GM21360 (cell line): Measurements from ENCODE around the gene UNC13C.

Experiments used
- ATAC-seq: cut with Tn5 transposase; IDR thresholded peaks from one replicate; pipeline ENCODE4 v1.9.1; 2021; ENCODE audit warnings: mild to moderate bottlenecking, moderate library complexity; ENCODE audit not compliant: unreplicated experiment

The UNC13C gene

DNA sequence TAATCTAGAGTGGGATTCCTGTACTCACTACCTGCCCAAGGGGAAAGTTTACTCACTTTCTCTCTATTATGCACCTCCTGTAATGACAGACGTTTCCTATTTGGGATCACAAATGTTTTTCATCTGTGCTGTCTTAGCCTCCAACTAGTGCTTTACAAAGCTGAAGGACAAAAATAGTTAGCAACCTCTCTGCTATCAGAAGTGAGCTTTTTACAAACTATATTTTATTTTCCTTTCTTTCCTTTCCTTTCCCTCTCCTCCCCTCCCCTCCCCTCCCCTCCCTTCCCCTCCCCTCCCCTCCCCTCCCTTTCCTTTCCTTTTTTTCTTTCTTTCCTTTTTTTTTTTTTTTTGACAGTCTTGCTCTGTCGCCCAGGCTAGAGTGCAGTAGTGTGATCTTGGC, 130.8 kb downstream of the UNC13C start:
- ATAC-seq, result no peak

DNA sequence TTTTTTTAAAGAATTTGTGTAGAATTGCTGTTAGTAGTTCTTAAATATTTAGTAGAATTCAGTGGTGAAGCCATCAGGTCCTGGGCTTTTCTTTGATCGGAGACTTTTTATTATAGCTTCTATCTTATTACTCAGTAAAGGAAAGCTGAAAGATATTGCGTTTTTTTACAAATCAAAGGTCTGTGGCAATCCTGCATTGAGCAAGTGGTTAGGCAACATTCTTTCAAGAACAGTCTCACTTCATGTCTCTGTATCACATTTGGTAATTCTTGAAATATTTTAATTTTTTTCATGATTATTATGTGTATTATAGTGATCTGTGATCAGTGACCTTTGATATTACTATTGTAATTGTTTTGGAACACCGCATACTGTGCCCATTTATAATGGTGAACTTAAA, 140.8 kb downstream of the UNC13C start:
- ATAC-seq, result no peak

DNA sequence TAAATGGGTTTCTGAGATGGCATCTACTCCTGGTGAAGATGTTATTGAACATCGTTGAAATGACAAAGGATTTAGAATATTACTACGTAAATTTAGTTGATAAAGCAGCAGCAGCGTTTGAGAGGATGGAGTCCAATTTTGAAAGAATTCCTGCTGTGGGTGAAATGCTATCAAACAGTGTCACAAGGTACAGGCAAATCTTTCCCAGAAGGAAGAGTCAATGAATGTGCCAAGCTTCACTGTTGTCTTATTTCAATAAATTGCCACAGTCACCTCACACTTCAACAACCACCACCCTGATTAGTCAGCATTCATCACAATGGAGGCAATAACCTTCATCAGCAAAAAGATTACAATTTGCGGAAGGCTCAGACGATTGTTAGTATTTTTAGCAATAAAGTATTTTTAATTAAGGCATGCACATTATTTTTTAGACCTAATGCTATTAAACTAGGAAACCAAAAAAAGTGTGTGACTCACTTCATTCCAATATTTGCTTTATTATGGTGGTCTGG, 142.8 kb downstream of the UNC13C start:
- no peak for ATAC-seq

- no peak for ATAC-seq
Measured at GRCh38 chr15:54127574-54127973, 149.3 kb downstream of the UNC13C start.

DNA sequence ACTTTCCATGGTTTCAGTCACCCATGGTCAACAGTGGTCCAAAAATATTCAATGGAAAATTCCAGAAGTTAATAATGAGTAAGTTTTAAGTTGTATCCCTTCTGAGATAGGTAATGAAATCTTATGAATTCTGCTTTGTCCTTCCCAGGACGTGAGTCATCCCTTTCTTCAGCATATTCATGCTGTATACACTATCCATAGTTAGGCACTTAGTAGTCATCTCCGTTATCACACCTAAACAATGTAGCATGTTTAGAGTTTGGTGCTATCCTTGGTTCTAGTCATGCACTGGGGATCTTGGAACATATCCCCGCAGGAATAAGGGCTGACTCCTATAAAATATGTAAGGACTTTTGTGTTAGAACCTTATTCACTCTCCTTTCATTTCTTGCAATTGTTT, 153.2 kb downstream of the UNC13C start:
- ATAC-seq, result no peak

- ATAC-seq, result no peak
Measured at GRCh38 chr15:54149115-54149531, 170.9 kb downstream of the UNC13C start.

- ATAC-seq, result no peak
Measured at GRCh38 chr15:54150255-54150654, 172.0 kb downstream of the UNC13C start.

DNA sequence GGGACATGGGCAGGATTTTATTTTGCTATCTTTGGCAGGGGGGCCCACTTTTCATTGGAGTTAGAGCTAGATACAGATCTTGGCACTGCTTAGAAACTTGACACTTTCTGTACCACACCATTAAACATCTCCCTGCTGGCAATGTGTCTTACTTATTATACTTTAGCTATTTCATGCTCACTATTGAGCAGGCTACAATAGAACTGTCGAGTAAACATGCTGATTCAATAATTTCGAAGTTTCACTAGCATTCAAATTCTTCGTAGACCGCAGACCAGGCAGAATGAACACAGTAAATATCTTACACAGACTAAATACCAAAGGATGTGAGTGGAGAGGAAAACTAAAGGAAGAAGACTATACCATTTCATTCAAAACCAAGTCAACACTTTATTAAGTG, 180.8 kb downstream of the UNC13C start:
- ATAC-seq, result no peak

- ATAC-seq, result no peak
Measured at GRCh38 chr15:54187325-54187724, 209.1 kb downstream of the UNC13C start.

DNA sequence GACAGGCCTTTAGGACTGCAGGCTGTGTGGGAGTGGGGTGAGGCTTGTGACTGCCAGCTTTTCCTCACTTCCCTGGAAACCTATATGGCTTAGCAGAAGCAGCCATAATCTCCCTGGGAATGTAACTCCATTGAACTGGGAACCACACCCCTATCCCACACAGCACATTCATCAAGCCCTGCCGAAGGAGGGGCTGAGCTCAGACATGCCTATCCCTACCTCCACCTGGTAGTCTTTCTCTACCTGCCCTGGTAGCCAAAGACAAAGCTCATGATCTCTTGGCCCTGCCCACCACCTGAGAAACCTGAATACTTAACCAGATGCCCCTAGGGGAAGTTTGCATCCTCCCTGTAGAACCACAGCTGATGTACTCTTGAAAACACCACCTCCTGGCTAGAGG, 219.8 kb downstream of the UNC13C start:
- ATAC-seq, result no peak

DNA sequence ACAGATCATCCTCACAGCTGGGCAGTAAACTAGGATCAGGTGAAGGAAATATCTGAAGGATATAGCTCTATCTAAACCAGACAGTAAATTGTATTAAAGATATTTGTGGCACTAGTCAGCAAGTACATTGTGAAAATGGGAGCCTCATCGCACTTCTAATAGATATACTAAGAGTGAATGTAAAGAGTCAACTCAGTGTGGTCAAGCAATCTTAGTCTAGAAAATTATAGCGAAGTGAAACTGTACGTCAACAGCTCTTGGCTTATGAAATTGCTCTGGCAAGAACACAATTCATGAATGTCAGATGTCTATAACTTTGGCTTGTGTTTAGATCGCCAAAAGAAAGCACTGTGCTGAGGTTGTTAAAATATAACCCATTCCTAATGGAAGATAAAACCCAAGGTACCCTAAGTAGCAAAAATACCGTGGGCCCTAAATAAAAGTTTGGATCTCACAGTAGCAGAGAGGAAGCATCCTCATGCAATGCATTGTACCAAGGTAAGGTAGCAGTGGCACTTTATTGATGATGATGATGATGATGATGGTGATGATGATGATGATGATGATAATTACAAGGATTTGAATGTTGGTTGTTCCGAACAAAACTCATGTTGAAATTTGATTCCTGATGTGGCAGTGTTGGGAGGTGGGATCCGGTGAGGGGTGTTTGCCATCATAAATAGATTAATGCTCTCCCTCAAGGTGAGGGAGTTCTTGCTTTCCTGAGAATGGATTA, 228.5 kb downstream of the UNC13C start:
- ATAC-seq, result no peak

DNA sequence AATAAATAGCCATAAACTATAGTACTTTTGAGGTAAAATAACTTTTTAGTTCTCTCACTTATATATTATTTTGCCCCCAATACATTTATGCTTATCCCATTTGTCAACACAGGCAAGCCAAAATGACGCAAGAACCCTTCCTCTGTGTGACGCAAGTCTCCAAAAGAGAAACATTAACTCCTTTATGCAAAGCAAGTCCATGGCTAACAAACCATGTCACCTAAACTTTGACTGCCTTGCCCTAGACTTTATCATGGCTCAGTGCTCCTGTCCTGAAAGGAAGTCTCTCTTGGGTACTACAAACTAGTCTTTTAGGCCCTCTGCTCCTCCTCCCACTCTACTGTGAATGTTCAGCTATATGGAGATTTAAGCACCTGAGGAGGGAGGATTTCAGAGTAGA, 230.5 kb downstream of the UNC13C start:
- no peak for ATAC-seq

GRCh38 chr15:54212635-54213034, 234.4 kb downstream of the UNC13C start:
- no peak for ATAC-seq

DNA sequence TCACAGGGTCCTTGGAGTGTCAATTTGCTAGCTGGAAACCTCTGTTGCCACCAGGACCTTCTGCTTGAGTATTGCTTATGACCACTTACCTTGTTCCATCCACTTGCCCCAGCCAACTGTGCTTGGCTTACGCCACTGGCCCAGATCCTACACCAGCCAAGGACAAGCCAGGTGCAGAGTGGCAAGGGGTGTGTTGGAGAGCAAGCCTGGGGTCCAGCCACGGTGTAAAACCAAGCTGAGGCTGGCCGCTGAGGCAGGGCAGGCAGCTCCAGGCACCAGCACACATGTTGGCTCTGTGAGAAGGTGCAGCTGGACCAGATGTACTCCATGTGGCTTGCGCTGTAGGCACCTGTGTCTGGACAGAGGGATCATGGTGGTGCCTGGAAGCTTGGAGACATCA, 248.2 kb downstream of the UNC13C start:
- ATAC-seq, result no peak

DNA sequence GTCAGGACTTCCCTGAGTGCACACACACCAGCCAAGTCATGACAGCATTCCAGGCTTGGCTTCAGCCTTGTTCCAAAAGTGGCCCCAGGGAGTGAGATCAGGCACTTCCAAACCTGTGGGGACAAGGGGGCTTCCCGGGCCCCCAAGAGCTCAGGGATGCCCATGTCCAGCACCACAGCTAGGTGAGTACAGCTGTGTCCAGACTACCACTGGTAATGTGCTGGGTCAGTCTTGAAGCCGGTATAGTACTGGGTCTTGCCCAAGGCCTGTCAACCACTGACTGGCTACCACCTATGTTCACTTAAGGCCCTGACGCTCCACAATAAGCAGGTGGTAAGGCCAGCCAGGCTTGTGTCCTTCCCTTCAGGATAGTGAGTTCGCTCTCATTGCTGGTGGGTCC, 249.3 kb downstream of the UNC13C start:
- no peak for ATAC-seq

DNA sequence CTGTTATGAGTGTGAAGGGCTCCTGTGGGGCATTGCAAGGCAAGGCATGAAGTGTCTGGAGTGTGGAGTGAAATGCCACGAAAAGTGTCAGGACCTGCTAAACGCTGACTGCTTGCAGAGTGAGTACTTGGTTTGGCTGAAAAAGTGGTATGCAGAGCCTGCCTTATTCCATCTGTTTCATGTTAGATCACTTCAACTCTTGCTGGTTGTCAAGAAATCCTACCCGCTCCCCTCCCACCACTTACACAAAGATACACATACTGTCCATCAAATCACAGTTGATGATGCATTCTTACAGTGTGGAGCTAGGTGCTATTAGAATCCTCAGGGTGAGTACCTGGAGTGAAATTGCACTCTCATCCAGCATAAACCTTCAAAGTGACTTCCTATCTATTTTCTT, 272.1 kb downstream of the UNC13C start:
- ATAC-seq, result no peak

- ATAC-seq, result no peak
Measured at GRCh38 chr15:54256190-54256589, 277.9 kb downstream of the UNC13C start.

GRCh38 chr15:54273928-54274327, 295.7 kb downstream of the UNC13C start:
- ATAC-seq, result no peak

DNA sequence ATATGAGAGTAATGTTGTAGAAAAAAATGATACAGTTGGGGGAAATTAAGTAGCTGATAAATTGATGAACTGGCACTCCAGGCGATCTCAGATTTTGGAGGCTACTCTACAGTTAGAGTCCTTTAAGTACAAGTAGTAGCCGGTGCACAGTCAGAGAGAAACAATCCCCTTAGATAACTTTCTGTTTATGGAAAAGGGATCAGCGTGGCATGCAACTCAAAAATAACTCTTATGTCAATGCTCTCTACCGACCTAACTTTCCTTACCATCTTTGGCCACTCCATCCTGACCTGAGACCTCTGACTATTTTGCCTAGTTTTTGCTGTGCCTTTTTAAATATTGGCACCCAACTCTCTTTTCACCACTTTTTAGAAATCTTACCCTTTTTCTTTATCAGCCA, 299.6 kb downstream of the UNC13C start:
- ATAC-seq, result no peak

DNA sequence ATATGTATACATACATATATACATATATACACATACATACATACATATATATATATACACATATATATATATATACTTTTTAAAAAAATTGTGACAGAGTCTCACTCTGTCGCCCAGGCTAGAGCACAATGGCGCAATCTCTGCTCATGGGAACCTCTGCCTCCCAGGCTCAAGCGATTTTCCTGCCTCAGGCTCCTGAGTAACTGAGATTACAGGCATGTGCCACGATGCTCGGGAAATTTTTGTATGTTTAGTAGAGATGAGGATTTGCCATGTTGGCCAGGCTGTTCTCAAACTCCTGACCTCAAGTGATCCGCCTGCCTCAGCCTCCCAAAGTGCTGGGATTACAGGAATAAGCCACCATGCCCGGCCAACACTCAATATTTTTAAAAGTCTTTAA, 302.5 kb downstream of the UNC13C start:
- no peak for ATAC-seq

DNA sequence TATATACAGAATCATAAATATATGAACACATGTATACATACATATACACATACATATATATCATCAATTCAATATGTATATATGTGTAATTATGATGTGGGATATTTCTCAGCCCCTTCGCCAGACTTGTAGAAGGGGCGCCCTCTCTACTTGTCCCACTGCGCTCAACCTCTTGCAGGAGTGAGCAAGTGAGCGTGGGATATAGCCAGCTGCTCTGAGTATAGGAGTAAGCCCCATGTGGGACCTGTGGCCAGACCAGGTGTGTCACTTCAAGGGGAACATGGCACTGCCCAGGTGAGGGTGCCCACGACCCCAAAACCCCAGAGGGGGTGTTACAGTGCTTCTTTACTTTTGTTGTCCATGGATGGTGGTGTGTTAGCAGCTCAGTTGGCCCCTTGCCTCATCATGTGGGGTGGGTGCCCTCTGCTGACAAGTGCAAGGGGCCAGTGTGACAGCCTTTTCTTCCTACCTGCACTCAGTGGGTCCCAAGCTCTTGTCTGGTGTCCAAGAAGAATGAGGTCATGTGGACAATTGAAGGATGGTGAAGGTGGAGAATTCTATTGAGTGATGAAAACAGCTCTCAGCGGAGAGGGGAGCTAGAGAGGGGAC, 304.1 kb downstream of the UNC13C start:
- no peak for ATAC-seq

GRCh38 chr15:54288049-54288448, 309.8 kb downstream of the UNC13C start:
- ATAC-seq, result no peak
